Breast epithelium (tissue), 3 donors: ENCODE measurements around the gene KIF5B.

Experiments
- CTCF ChIP-seq, 3 donors: fragments of 450-650 bp; IDR thresholded peaks; one replicate each; pipeline ENCODE4 v1.5.1; 2016 to 2017; ENCODE audit warnings: antibody characterized with exemption in 3 of 3, mild to moderate bottlenecking in 3 of 3, moderate library complexity in 3 of 3
- POLR2A ChIP-seq: fragments of 450-650 bp; IDR thresholded peaks from one replicate; pipeline ENCODE4 v1.6.1; 2016; ENCODE audit warnings: antibody characterized with exemption, mild to moderate bottlenecking, moderate library complexity

- TF ChIP-seq POLR2A (no peak), CTCF (IDR thresholded peaks at IDR 0.05) (no peak)
Measured at GRCh38 chr10:32091046-32091445, 34.8 kb upstream of the KIF5B start.
